HL-60 (cell line): ENCODE results near the gene RSRC2.

Experiments used
- DNase-seq, 2 experiments: peaks; one replicate each; pipeline ENCODE4 v3.0.0-alpha.2; 2010 to 2020; ENCODE audit warnings: low read depth in 1 of 2, low spot score in 1 of 2
- H3K27ac ChIP-seq: fragments of 250-450 bp; sonication (Bioruptor Pico); replicated peaks from 2 replicates; pipeline ENCODE4 v1.5.1; 2020; ENCODE audit warnings: mild to moderate bottlenecking, moderate library complexity
- H3K27me3 ChIP-seq: fragments of 250-450 bp; sonication (Bioruptor Pico); 2 replicates; pipeline ENCODE4 v1.5.1; 2021; ENCODE audit warnings: mild to moderate bottlenecking, moderate library complexity; ENCODE audit not compliant: insufficient read depth, poor library complexity, severe bottlenecking
- H3K4me3 ChIP-seq: replicated peaks from 2 replicates; pipeline ENCODE4 v1.5.1; 2011; ENCODE audit warnings: mild to moderate bottlenecking, control low read depth, low read length; ENCODE audit not compliant: insufficient read depth
- GABPA ChIP-seq: IDR thresholded peaks from 2 replicates; pipeline ENCODE4 v1.6.1; 2012; ENCODE audit warnings: low read depth
- POLR2AphosphoS5 ChIP-seq: IDR thresholded peaks from 2 replicates; pipeline ENCODE4 v1.6.1; 2012; ENCODE audit warnings: low read depth
- SPI1 ChIP-seq: IDR thresholded peaks from 2 replicates; pipeline ENCODE4 v1.6.1; 2012; ENCODE audit warnings: low read depth, mild to moderate bottlenecking, borderline replicate concordance
- TF ChIP-seq, protein P1 (sequence below): IDR thresholded peaks from one replicate; pipeline ENCODE4 v1.5.1; 2011; ENCODE audit warnings: low read length, control low read depth, inconsistent platforms; ENCODE audit not compliant: insufficient read depth
- TF ChIP-seq, protein P2 (sequence below): IDR thresholded peaks from 2 replicates; pipeline ENCODE4 v1.6.1; 2012; ENCODE audit warnings: low read depth; ENCODE audit not compliant: insufficient replicate concordance

Gene RSRC2

DNA sequence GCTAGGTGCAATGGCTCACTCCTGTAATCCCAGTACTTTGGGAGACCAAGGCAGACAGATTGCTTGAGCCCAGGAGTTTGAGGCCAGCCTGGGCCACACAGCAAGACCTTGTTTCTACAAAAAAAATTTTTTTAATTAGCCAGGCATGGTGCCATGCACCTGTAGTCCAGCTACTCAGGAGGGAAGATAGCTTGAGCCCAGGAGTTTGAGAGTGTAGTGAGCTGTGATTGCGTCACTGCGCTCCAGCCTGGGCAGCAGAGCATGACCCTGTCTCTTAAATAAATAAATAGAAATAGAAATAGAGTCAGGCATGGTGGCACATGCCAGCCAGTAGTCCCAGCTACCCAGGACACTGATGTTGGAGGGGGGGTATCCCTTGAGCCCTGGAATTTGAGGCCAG lies 67.5 kb downstream of the RSRC2 start:
- TF ChIP-seq, protein P1, sequence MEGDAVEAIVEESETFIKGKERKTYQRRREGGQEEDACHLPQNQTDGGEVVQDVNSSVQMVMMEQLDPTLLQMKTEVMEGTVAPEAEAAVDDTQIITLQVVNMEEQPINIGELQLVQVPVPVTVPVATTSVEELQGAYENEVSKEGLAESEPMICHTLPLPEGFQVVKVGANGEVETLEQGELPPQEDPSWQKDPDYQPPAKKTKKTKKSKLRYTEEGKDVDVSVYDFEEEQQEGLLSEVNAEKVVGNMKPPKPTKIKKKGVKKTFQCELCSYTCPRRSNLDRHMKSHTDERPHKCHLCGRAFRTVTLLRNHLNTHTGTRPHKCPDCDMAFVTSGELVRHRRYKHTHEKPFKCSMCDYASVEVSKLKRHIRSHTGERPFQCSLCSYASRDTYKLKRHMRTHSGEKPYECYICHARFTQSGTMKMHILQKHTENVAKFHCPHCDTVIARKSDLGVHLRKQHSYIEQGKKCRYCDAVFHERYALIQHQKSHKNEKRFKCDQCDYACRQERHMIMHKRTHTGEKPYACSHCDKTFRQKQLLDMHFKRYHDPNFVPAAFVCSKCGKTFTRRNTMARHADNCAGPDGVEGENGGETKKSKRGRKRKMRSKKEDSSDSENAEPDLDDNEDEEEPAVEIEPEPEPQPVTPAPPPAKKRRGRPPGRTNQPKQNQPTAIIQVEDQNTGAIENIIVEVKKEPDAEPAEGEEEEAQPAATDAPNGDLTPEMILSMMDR: no peak
- TF ChIP-seq POLR2AphosphoS5 (no peak), GABPA (no peak)
- H3K27ac ChIP-seq: no peak overlapping the region
- H3K27me3 ChIP-seq: no peaks in the 10 kb centered on the region
- no peak overlapping the region for H3K4me3 ChIP-seq
- DNase-seq: no peak

DNA sequence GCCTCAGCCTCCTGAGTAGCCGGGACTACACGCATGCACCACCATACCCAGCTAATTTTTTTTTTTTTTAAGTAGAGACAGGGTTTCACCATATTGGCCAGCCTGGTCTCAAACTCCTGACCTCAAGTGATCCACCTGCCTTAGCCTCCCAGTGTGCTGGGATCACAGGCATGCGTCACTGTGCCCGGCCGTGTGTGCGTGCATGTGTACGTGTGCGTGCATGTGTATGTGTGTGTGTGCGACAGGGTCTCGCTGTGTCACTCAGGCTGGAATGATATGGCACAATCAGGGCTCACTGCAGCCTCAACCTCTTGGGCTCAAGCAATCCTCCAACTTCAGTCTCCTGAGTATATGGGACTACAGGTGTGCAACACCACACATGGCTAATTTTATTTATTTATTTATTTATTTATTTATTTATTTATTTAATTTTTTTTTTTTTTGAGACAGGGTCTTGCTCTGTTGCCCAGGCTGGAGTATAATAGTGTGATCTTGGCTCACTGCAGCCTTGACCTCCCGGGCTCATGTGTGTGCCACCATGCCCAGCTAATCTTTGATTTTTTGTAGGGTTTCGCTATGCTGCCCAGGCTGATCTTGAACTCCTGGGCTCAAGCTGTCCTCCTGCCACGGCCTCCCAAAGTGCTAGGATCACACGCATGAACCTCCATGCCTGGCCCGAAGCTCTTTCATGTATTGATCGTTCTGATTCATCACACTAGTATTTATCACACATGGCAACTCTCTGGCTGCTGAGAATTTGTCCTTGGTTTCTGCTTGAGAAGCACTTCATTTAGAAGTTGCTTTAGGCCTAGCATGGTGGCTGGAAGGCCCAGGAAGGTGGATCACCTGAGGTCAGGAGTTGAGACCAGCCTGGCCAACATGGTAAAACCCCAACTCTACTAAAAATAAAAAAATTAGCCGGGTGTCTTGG lies 68.4 kb downstream of the RSRC2 start:
- no peak overlapping the region for H3K4me3 ChIP-seq
- no peak for DNase-seq
- no peak overlapping the region for H3K27ac ChIP-seq
- no peaks in the 10 kb centered on the region for H3K27me3 ChIP-seq
- TF ChIP-seq SPI1 (no peak), POLR2AphosphoS5 (no peak), GABPA (no peak)
- TF ChIP-seq, protein P1: no peak
- TF ChIP-seq, protein P2, sequence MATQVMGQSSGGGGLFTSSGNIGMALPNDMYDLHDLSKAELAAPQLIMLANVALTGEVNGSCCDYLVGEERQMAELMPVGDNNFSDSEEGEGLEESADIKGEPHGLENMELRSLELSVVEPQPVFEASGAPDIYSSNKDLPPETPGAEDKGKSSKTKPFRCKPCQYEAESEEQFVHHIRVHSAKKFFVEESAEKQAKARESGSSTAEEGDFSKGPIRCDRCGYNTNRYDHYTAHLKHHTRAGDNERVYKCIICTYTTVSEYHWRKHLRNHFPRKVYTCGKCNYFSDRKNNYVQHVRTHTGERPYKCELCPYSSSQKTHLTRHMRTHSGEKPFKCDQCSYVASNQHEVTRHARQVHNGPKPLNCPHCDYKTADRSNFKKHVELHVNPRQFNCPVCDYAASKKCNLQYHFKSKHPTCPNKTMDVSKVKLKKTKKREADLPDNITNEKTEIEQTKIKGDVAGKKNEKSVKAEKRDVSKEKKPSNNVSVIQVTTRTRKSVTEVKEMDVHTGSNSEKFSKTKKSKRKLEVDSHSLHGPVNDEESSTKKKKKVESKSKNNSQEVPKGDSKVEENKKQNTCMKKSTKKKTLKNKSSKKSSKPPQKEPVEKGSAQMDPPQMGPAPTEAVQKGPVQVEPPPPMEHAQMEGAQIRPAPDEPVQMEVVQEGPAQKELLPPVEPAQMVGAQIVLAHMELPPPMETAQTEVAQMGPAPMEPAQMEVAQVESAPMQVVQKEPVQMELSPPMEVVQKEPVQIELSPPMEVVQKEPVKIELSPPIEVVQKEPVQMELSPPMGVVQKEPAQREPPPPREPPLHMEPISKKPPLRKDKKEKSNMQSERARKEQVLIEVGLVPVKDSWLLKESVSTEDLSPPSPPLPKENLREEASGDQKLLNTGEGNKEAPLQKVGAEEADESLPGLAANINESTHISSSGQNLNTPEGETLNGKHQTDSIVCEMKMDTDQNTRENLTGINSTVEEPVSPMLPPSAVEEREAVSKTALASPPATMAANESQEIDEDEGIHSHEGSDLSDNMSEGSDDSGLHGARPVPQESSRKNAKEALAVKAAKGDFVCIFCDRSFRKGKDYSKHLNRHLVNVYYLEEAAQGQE: no peak

DNA sequence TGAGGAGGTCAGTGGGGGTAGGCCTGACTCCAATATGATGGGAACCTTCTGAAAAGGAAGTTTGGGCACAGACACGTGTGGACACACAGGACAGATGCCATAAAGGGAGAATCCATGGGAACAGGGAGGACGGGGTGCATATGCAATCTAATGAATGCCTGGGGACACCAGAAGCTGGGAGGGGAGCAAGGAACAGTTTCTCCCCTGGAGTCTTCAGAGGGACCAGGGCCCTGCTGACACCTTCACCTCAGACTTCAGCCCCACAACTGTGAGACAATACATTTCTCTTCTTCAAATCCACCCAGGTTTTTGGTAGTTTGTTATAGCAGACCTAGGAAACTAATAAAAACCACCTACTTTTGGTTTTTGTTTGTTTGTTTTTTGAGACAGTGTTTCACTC lies 69.1 kb downstream of the RSRC2 start:
- TF ChIP-seq POLR2AphosphoS5 (no peak), GABPA (no peak), SPI1 (no peak)
- TF ChIP-seq, protein P2: no peak
- TF ChIP-seq, protein P1: no peak
- H3K4me3 ChIP-seq: no peak overlapping the region
- DNase-seq: no peak

More for the DNA sequence above, 69.1 kb downstream of the RSRC2 start:
- Histone ChIP-seq H3K27ac (no peak overlapping the region), H3K27me3 (no peaks in the 10 kb centered on the region)
